Glomerular endothelial cell (primary cell): ENCODE results near the gene SLC1A5. TPM values are rescaled to one million over a fixed set of nuclear protein-coding genes. Genes with fewer than 3 reads are reported as not detected.

Experiments
- DNase-seq: peaks from one replicate; pipeline ENCODE4 v3.0.0-alpha.2; 2011; ENCODE audit warnings: low read depth, low spot score; ENCODE audit errors: extremely low read depth
- total RNA-seq: library from RNA; depleted of rRNA; stranded (reverse); fragments of >200 nt; gene quantifications from 2 replicates; pipeline ENCODE4 v1.2.3, GENCODE V29; 2015

The SLC1A5 gene
- total RNA-seq, 1 donor from 2014 or later: 105 TPM

- DNase-seq: no peak
These were observed 43.4 kb downstream of the SLC1A5 start for GRCh38 chr19:46745030-46745429.

GRCh38 chr19:46744005-46744691 is 44.2 kb downstream of the SLC1A5 start:
- DNase-seq: no peak

- no peak for DNase-seq
These were observed 45.4 kb downstream of the SLC1A5 start for GRCh38 chr19:46742926-46743480.

GRCh38 chr19:46741447-46741846 is 46.9 kb downstream of the SLC1A5 start:
- no peak for DNase-seq

DNA sequence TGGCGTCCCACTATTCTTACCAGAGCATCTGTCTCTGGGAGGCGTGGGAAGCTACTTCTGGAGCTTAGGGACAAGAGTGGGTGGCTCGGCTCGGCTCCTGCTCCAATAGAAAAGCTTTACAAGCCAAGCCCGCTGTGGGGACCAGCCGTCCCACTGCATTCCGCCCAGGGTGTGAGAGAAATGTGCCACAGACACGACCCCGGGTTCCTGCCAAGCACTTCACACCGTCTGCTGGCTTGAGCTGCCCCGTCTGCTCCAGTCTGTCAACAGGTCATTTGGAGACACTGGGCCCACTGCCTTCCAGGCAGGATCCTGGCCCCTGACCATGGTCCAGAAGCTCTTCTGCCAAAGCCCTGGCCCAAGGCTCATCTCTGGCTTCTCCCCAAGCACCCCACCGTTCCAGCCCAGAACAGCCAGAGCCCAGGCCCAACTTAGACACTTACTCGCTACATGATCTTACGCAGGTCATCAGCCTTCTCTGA is 49.1 kb downstream of the SLC1A5 start:
- no peak for DNase-seq

DNA sequence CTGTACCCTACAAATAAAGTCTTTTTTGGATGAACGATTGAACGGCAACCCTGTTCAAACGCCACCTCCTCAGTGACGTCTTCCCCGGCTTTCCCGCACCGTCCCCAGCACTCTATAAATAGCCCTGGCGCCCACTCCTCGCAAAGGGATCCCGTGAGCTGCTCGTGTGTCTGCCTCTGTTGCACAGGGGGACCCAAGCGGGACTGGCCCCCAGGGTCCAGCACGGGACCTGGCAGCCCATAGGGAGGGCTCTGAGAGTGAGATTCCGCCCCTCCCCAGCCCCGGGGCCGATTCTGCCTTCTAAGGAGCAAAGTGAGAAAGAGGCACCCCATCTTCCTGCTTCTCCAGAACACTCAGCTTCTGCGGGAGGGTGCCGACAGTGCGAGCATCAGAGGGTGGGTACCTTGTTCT is 50.6 kb downstream of the SLC1A5 start:
- no peak for DNase-seq

- no peak for DNase-seq
These were observed 51.1 kb downstream of the SLC1A5 start for GRCh38 chr19:46737298-46737654.

DNA sequence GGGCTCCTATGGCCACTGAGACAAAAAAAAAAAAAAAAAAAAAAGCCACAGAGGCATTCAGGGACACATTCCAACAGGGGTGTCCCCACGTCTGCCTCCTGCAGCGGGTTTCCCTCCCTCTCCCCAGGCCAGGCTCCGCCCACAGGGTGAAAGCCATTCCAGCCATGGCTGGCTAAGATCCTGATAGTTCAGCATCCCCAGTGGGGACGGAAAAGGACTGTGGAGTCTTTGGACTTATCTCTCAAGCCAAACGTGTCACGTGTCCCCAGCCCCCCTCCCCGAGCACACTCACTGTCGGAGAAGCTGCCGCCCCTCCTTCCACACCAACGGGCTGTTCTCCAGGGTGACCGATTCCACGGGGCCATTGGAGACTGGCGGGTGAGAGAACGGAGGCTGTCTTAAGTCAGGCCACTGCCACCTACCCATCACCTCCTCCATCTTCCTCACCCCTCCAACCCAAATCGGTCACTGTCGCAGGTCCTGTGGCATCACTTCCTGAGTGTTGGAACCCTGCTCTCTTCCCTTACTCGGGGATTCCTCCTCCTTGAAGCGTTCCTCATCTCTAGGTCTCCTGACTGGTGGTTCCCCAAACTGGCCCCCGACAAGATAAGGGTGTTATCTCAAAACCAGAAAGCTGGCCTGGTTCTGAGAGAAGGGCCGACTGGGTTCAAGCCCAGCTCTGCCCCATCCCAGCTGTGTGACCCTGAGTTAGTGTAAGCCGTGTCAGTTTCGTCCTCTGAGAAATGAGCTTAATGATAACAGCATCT is 51.7 kb downstream of the SLC1A5 start:
- no peak for DNase-seq

GRCh38 chr19:46733690-46734292 is 54.6 kb downstream of the SLC1A5 start:
- DNase-seq: no peak

DNA sequence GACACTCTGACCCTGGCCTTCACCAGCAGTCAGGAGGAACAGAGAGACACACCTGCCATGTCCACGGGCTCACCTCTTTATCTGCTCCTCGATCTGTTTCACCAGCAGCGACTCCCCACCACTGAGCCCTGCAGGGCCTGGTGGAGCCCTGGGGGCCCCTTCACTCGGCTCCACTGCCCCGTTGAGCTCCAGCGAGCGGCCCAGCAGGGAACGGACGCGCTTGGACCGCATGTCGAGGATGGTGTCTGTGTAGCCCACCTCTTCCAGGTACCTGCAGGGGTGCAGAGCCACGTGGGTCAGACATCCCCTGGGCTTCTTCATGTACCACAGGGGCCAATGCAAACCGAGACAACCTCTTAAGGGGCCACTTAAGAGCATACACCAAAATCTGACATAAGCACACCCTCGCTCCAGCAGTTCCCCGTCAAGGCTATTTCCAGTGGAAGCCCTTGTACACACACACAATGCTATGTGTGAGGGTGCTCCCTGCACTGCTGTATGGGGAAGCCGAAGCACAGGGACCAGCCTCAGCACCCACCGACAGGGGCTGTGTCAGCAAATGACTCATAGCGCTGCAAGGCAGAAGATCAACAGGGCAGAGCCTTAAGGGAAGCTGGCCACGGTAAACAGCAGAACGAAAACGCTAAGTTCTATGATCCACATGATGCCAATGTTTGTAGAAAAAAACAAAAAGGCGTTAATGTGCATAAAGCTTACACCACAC is 55.3 kb downstream of the SLC1A5 start:
- no peak for DNase-seq

DNA sequence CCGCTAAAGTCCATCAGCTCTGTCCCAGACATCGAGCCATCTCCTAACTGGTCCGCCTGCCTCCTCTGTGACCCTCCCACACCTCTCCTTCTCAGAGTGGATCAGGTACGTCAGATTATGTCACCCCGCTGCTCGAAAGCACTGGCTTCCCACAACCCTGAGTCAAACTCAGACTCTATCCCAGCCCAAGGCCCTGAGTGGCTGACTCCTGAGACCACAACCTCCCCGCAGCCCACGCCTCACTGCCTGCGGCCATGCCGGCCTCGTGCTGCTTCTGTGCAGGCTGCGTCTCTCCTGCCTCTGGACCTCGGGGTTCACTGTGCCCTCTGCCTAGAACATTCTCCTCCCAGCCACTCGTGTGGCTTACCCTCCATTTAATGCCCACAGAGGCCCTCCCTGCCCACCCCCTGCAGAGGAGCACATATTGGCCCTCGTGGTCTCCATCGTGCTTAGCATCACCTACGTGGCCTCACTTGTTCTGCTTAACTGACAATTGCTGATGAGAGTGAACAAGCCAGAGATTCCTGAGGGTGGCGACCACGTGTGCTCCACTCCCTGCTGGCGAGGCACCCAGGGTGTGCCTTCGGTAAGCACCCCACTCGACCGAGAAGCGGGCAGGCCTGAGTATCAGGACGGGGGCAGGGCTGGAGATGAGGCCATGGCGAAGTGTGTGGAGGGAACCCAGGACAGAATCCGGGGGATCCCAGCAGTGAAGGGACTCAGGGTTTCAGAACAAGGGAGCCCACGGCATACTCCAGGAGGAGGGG is 56.0 kb downstream of the SLC1A5 start:
- DNase-seq: no peak

DNA sequence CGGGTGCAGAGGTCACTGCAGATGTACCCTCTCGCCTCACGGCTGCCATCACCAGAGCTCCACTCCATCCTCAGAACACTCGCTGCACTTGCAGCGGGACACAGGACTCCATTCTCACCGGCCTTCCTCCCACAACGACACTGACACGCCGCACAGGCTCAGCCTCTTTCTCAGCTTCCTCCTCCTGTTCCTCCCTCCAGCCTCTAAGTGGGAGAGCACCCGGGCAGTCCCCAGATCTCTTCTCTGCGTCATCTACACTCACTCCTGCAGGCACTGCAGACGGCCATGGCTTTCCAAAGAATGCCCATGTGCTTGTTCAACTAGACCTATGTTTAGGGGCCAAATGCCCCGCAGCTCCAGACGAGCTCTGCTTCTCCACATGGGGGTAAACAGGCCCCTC is 56.8 kb downstream of the SLC1A5 start:
- no peak for DNase-seq

GRCh38 chr19:46731007-46731501 is 57.3 kb downstream of the SLC1A5 start:
- no peak for DNase-seq

DNA sequence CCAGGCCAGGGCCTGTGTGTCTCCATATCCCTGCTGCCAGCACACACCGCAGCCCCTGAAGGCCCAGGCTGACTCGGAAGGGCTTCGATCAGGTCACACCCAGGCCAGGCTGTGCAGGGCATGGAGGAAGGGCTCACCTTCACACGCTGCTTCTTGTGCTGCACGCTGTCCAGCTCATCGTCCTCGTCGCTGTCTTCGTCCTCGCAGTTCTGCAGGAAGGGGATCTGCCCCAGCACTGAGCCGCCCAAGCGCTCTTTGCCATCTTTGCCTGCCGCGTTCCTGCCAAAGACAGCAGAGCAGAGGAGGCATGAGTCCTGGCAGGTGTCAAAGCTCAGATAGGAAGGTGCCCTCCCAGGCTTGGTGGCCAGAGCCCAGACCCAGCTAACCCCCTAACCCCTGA is 57.8 kb downstream of the SLC1A5 start:
- no peak for DNase-seq

DNA sequence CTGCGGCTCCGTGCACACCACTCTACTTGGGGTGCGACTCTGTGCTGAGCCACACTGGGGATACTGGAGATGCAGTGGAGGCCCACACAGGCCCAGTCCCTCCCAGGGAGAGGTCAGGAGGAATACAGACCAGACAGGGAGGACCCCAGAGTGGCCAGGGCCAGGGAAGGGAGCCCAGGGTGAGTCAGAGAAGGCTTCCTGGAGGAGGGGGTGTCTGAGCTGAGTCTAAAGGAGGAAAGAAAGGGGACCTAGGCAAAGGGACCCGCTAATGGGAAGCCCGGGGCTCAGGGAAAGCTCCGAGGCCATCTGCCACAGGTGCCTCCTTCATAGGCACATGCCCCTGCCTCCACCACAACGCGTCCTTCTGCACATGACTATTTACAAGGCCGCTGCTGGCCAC is 58.2 kb downstream of the SLC1A5 start:
- no peak for DNase-seq

- DNase-seq: no peak
These were observed 58.7 kb downstream of the SLC1A5 start for GRCh38 chr19:46729696-46730095.

- no peak for DNase-seq
These were observed 59.6 kb downstream of the SLC1A5 start for GRCh38 chr19:46728693-46729339.

DNA sequence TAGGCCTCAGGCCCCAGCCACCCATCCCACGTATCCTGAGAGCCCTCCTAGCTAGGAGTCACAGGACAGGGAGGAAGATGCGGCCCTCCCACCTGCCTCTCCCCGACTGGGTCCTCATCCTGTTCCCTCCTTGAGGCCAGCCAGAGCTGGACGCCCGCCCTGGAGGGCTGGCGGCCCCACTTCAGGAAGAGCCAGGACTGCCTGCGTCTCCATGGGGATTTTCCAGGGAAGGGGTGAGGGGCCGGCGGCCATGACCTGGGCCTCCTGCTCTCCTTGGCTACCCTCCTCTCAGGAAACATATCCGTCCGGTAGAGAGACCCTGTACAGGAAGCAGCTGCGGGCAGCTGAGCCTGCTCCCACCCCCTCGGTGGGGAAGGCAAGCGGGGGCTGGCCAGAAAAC is 60.2 kb downstream of the SLC1A5 start:
- DNase-seq: no peak

DNA sequence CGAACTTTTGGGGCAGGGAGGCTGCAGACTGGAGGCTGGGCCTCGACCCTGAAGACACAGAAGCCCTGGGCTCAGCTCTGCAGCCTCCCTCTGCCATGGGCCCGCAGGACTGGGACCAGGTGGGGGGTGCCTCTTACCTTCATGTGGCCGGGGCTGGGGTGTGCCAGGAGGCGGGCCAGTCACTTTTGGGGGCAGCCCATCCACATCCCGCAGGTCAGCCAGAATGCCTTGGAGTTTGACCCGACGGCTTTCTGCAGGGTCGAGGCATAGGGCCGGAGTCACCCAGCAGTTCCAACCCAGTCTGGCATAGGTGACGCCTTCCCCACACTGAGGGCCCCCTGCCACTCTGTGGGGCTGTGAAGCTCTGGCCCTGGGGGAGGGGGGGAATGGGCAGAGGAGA is 60.6 kb downstream of the SLC1A5 start:
- DNase-seq: no peak
